ENCODE measurements around the gene MTCP1.

GRCh38 chrX:155053656-155054055, 17.3 kb downstream of the MTCP1 start:
- TF ChIP-seq, protein P1, sequence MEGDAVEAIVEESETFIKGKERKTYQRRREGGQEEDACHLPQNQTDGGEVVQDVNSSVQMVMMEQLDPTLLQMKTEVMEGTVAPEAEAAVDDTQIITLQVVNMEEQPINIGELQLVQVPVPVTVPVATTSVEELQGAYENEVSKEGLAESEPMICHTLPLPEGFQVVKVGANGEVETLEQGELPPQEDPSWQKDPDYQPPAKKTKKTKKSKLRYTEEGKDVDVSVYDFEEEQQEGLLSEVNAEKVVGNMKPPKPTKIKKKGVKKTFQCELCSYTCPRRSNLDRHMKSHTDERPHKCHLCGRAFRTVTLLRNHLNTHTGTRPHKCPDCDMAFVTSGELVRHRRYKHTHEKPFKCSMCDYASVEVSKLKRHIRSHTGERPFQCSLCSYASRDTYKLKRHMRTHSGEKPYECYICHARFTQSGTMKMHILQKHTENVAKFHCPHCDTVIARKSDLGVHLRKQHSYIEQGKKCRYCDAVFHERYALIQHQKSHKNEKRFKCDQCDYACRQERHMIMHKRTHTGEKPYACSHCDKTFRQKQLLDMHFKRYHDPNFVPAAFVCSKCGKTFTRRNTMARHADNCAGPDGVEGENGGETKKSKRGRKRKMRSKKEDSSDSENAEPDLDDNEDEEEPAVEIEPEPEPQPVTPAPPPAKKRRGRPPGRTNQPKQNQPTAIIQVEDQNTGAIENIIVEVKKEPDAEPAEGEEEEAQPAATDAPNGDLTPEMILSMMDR (conservative IDR thresholded peaks at IDR 0.05): no peak
- no peak for TF ChIP-seq EZH2 (IDR thresholded peaks at IDR 0.05; ENCODE audit: low read depth)
